Fibroblast of the aortic adventitia (primary cell): ENCODE results near the gene FARS2. TPM values are rescaled to one million over a fixed set of nuclear protein-coding genes. Genes with fewer than 3 reads are reported as not detected.

Experiments
- DNase-seq: peaks from one replicate; pipeline ENCODE4 v3.0.0-alpha.2; 2010; ENCODE audit warnings: low read depth
- H3K4me3 ChIP-seq: 2 replicates; pipeline ENCODE4 v1.5.1; 2011; ENCODE audit warnings: low read depth, mild to moderate bottlenecking, control low read depth, low read length, moderate library complexity
- CTCF ChIP-seq: IDR thresholded peaks from 2 replicates; pipeline ENCODE4 v1.5.1; 2011; ENCODE audit warnings: mild to moderate bottlenecking, low read length, control low read depth, inconsistent platforms; ENCODE audit not compliant: insufficient read depth
- total RNA-seq: library from RNA; depleted of rRNA; stranded (reverse); fragments of >200 nt; gene quantifications from 2 replicates; pipeline ENCODE4 v1.2.3, GENCODE V29; 2012; ENCODE audit warnings: low replicate concordance

FARS2 gene
- total RNA-seq, 1 donor = 25.5 TPM

- no peak overlapping the region for H3K4me3 ChIP-seq
- DNase-seq = no peak
- no peak for TF ChIP-seq CTCF
These were observed 84.0 kb downstream of the FARS2 start for GRCh38 chr6:5345324-5345723.

GRCh38 chr6:5351552-5352210, 90.4 kb downstream of the FARS2 start:
- no peak overlapping the region for H3K4me3 ChIP-seq
- TF ChIP-seq CTCF = no peak
- DNase-seq = no peak

- no peak for TF ChIP-seq CTCF
- no peak overlapping the region for H3K4me3 ChIP-seq
- no peak for DNase-seq
These were observed 92.7 kb downstream of the FARS2 start for GRCh38 chr6:5353971-5354370.

- DNase-seq = no peak
- no peak for TF ChIP-seq CTCF
- no peak overlapping the region for H3K4me3 ChIP-seq
These were observed 96.2 kb downstream of the FARS2 start for GRCh38 chr6:5357486-5357885.

- no peak for DNase-seq
- H3K4me3 ChIP-seq = no peak overlapping the region
- no peak for TF ChIP-seq CTCF
These were observed 98.1 kb downstream of the FARS2 start for GRCh38 chr6:5359417-5359816.

- no peak overlapping the region for H3K4me3 ChIP-seq
- TF ChIP-seq CTCF = no peak
- DNase-seq = peak; percentile 92
These were observed 100.1 kb downstream of the FARS2 start for GRCh38 chr6:5361396-5361795.
